ENCODE results near the gene ARID1B. TPM values are rescaled to one million over a fixed set of nuclear protein-coding genes. Genes with fewer than 3 reads are reported as not detected.
A peak's percentile ranks its signal among the peaks of the same experiment; 100 is the strongest.

ARID1B gene
- total RNA-seq, 4 donors from 2014 or later: 25.2 to 103 (median 59.5) TPM

DNA sequence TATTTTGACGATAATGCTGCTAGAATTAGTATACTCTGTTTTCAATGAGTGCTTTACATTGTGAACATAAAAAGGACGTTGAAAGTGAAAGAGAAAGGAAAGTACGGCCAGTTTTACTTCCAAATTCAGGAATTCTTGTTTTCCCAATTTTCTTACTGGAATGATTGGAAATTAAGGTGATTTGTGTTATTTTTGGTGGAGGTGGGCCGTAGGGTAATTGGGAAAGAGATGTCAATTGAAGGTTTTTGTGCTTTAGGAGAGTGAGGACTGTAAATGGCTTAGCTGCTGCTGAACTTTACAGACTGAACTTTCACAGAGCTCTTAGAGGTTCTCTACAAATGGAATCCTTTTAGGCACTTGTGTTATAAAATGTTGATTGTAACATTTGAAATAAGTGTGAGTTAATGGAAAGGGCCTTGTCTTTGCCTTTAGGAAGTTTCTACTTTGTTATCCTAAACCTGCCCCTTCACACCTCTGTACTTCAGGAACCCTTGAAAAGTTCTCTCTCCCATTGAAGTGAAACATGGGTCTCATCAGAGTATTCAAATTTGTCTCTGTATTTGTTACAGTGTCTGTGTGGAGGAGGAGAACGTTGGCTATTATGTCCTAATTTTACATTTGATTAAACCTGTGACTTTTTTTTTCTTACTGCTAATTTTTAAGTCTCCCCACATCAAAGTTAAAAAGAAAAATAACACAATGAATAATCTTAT, 256.4 kb downstream of the ARID1B start:
- Histone ChIP-seq H3K36me3 (no peaks in the 10 kb centered on the region), H3K9me3 (peaks cover 0 to 6% (median 0%) of the 10 kb centered on the region in 3 donors), H3K4me1 (peaks cover 20 to 82% (median 37%) of the 10 kb centered on the region in 3 donors), H3K27ac (peak overlapping the region; percentile 66 to 86 (median 83)), H3K4me3 (peak overlapping the region; percentile 26 to 61 (median 43)), H3K27me3 (no peaks in the 10 kb centered on the region)
- TF ChIP-seq, protein P1, sequence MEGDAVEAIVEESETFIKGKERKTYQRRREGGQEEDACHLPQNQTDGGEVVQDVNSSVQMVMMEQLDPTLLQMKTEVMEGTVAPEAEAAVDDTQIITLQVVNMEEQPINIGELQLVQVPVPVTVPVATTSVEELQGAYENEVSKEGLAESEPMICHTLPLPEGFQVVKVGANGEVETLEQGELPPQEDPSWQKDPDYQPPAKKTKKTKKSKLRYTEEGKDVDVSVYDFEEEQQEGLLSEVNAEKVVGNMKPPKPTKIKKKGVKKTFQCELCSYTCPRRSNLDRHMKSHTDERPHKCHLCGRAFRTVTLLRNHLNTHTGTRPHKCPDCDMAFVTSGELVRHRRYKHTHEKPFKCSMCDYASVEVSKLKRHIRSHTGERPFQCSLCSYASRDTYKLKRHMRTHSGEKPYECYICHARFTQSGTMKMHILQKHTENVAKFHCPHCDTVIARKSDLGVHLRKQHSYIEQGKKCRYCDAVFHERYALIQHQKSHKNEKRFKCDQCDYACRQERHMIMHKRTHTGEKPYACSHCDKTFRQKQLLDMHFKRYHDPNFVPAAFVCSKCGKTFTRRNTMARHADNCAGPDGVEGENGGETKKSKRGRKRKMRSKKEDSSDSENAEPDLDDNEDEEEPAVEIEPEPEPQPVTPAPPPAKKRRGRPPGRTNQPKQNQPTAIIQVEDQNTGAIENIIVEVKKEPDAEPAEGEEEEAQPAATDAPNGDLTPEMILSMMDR (IDR thresholded peaks at IDR 0.05): no peak
- no peak for TF ChIP-seq POLR2A (IDR thresholded peaks at IDR 0.05)
- WGBS, 2 donors: 1 to 4% methylated on average over 5 of the region's 5 CpGs
- no peak for DNase-seq
- intact Hi-C loops (cut with DNase I): loop anchor here (10.0 kb wide), 1 partner anchor 349 kb away; no protein-coding TSS in a partner anchor

DNA sequence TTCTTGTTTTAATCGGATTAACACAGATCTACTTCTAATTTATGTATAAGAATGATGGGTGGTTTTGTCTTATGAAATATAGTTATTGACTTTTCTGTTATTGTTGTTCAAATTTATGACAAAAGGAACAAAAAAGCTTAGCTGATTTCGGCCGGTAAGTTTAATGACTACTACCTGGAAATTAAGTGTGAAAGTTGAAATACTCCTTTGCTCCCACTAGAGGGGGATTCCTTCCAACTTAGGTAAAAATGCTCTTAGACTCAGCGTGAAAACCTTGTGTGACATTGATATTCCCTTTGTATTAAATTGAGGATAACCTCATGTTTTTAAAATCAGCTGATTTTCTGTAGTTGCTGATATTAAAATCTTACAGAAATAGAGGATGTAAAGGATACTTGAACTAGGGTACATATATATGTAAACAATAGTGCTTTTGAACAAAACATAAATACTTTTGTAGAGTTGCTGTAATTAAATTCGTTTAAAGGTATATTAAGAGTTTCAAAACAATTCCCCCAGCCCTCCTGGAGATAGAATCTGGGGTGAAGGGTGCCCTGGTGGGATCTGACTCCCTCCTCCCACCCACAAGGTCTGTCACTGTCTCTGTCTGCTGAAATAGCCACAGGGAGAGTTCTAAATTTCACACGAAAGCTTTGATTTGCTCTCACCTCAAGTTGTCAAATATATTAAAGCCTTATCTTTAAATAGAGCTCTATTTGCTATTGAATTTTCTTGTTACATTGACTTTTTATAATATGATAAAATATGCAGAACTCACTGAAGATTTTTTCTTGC, 257.5 kb downstream of the ARID1B start:
- Histone ChIP-seq H3K4me1 (peaks cover 20 to 85% (median 37%) of the 10 kb centered on the region in 3 donors), H3K4me3 (no peak overlapping the region), H3K27me3 (no peaks in the 10 kb centered on the region), H3K27ac (peak overlapping the region in 3 of 4 donors; percentile 81 to 86 (median 85)), H3K9me3 (peaks cover 0 to 2% (median 0%) of the 10 kb centered on the region in 3 donors), H3K36me3 (no peaks in the 10 kb centered on the region)
- WGBS, 2 donors: 15 to 21% methylated on average over 6 of the region's 6 CpGs
- intact Hi-C loops (cut with DNase I): loop anchor here (10.0 kb wide), 1 partner anchor 350 kb away; no protein-coding TSS in a partner anchor
- no peak for TF ChIP-seq POLR2A (IDR thresholded peaks at IDR 0.05)
- TF ChIP-seq, protein P1 (IDR thresholded peaks at IDR 0.05): peak; percentile 34 to 76 (median 64)
- no peak for DNase-seq

DNA sequence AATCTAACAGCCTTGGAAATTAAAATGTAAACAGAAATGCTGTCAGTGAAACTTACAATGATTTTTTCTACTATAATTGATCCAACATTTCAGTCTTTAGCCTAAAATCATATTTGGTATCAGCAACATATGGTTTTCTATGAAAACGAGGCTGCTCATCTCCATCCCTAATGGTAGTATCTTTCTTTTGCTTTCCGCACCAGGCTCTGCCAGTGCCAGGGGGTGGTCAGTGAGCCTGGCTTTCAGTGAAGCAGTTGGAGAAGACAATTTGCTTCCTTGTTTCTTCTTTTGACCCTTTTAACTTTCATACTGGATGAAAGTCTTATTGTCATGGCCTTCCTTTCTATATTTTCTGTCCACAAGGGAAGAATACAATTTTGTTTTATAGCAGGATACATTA, 258.4 kb downstream of the ARID1B start:
- Histone ChIP-seq H3K36me3 (no peaks in the 10 kb centered on the region), H3K4me3 (no peak overlapping the region), H3K27ac (peak overlapping the region; percentile 24 to 86 (median 52)), H3K27me3 (no peaks in the 10 kb centered on the region), H3K4me1 (peaks cover 20 to 76% (median 35%) of the 10 kb centered on the region in 3 donors), H3K9me3 (no peaks in the 10 kb centered on the region)
- TF ChIP-seq, protein P1 (IDR thresholded peaks at IDR 0.05): no peak
- TF ChIP-seq POLR2A (IDR thresholded peaks at IDR 0.05): no peak
- WGBS, 2 donors: 73 to 77% methylated on average over 2 of the region's 2 CpGs
- DNase-seq: no peak
- intact Hi-C loops (cut with DNase I): loop anchor here (10.0 kb wide), 1 partner anchor 351 kb away; no protein-coding TSS in a partner anchor

DNA sequence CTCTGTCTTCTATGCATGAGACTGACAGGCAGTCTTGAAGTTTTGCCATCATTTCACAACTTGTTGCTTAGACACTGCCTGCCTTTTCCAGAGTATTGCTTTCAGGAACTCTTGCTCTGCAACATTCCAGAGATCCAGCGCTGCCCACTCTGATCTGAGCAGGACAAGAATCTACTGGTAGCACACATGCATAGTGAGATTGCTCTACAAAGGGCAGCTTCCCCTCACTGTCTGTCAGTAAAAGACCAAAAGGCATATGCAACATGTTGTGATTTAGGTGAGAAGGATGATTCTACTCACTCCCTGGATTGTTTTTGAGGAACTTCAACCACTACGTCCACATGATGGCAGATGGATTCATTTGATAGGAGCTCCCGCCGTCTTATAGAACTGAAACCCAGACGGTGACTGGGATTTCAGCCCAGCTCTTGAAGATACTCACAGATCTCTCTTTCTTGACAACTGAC, 259.1 kb downstream of the ARID1B start:
- Histone ChIP-seq H3K27ac (peak overlapping the region; percentile 62 to 86 (median 77)), H3K4me1 (peaks cover 20 to 74% (median 32%) of the 10 kb centered on the region in 3 donors), H3K4me3 (peak overlapping the region; percentile 2 to 44 (median 21)), H3K27me3 (no peaks in the 10 kb centered on the region), H3K9me3 (no peaks in the 10 kb centered on the region), H3K36me3 (no peaks in the 10 kb centered on the region)
- no peak for DNase-seq
- intact Hi-C loops (cut with DNase I): loop anchor here (10.0 kb wide), 1 partner anchor 351 kb away; no protein-coding TSS in a partner anchor
- TF ChIP-seq, protein P1 (IDR thresholded peaks at IDR 0.05): no peak
- peak in 1 of 4 donors; percentile 7 for TF ChIP-seq POLR2A (IDR thresholded peaks at IDR 0.05)
- WGBS, 2 donors: 19 to 44% methylated on average over 5 of the region's 5 CpGs
